HepG2 (cell line): ENCODE measurements around the gene TMEM129. TPM values are rescaled to one million over a fixed set of nuclear protein-coding genes. Genes with fewer than 3 reads are reported as not detected.

Source experiments
- AGO1 ChIP-seq: fragments of 200-400 bp; formaldehyde crosslinking; IDR thresholded peaks from 2 replicates; pipeline ENCODE4 v1.6.1; 2017; ENCODE audit warnings: mild to moderate bottlenecking, low read depth, low read length, moderate library complexity; ENCODE audit not compliant: poor library complexity, severe bottlenecking
- ARNTL ChIP-seq: sonication (generic); formaldehyde crosslinking; IDR thresholded peaks from 2 replicates; pipeline ENCODE4 v1.4.0; 2020; ENCODE audit warnings: mild to moderate bottlenecking, missing genetic modification reagents
- CREB3 ChIP-seq: sonication (generic); formaldehyde crosslinking; IDR thresholded peaks from 2 replicates; pipeline ENCODE4 v1.5.0; 2020; ENCODE audit warnings: missing genetic modification reagents
- HNRNPL ChIP-seq: fragments of 200-400 bp; formaldehyde crosslinking; IDR thresholded peaks from 2 replicates; pipeline ENCODE4 v1.6.1; 2017; ENCODE audit warnings: mild to moderate bottlenecking, low read depth, low read length
- HOXA5 ChIP-seq: sonication (generic); formaldehyde crosslinking; IDR thresholded peaks from 2 replicates; pipeline ENCODE4 v1.4.0; 2020; ENCODE audit warnings: missing genetic modification reagents
- LBX2 ChIP-seq: sonication (generic); formaldehyde crosslinking; IDR thresholded peaks from 2 replicates; pipeline ENCODE4 v1.5.0; 2020; ENCODE audit warnings: missing genetic modification reagents, mild to moderate bottlenecking, borderline replicate concordance
- NFE2L2 ChIP-seq: fragments of 150-350 bp; IDR thresholded peaks from 2 replicates; pipeline ENCODE4 v1.6.1; 2014; ENCODE audit warnings: low read length
- SATB2 ChIP-seq: sonication (generic); formaldehyde crosslinking; IDR thresholded peaks from 2 replicates; pipeline ENCODE4 v1.5.0; 2020; ENCODE audit warnings: missing genetic modification reagents
- TBX3 ChIP-seq: fragments of 450-650 bp; IDR thresholded peaks from 2 replicates; pipeline ENCODE4 v1.6.1; 2017; ENCODE audit warnings: antibody characterized with exemption, mild to moderate bottlenecking, inconsistent platforms, borderline replicate concordance
- TFDP2 ChIP-seq: sonication (generic); formaldehyde crosslinking; IDR thresholded peaks from 2 replicates; pipeline ENCODE4 v1.4.0; 2020; ENCODE audit warnings: missing genetic modification reagents
- ZNF121 ChIP-seq: sonication (generic); formaldehyde crosslinking; IDR thresholded peaks from 2 replicates; pipeline ENCODE4 v1.5.0; 2020; ENCODE audit warnings: mild to moderate bottlenecking, missing genetic modification reagents
- ZNF230 ChIP-seq: sonication (generic); formaldehyde crosslinking; IDR thresholded peaks from 2 replicates; pipeline ENCODE4 v1.4.0; 2020; ENCODE audit warnings: mild to moderate bottlenecking, missing genetic modification reagents
- ZNF782 ChIP-seq: sonication (generic); formaldehyde crosslinking; IDR thresholded peaks from 2 replicates; pipeline ENCODE4 v1.4.0; 2020; ENCODE audit warnings: missing genetic modification reagents, mild to moderate bottlenecking, borderline replicate concordance
- ZNF784 ChIP-seq: sonication (generic); formaldehyde crosslinking; IDR thresholded peaks from 2 replicates; pipeline ENCODE4 v1.5.1; 2020; ENCODE audit warnings: missing genetic modification reagents, mild to moderate bottlenecking, borderline replicate concordance
- ZNF788 ChIP-seq: sonication (generic); formaldehyde crosslinking; IDR thresholded peaks from 2 replicates; pipeline ENCODE4 v1.5.0; 2020; ENCODE audit warnings: mild to moderate bottlenecking, missing genetic modification reagents, borderline replicate concordance
- ZSCAN25 ChIP-seq: sonication (generic); formaldehyde crosslinking; IDR thresholded peaks from 2 replicates; pipeline ENCODE4 v1.8.0; 2022; ENCODE audit warnings: mild to moderate bottlenecking, missing genetic modification reagents
- polyA plus RNA-seq, 8 experiments: library from polyadenylated mRNA; depleted of rRNA in 3 of 8; stranded (reverse) in 7 of 8; unstranded in 1 of 8; fragments of >200 nt; fragmentation: Illumina TruSeq in 4 of 8; extraction: Trizol in 4 of 8; gene quantifications; 2 replicates each; pipeline versions ENCODE4 v1.2.1 to v1.2.3, GENCODE V29; 2011 to 2016; ENCODE audit warnings: low read depth in 4 of 8, missing spikeins in 1 of 8, mixed read lengths in 1 of 8; ENCODE audit not compliant: insufficient read depth in 1 of 8
- total RNA-seq, 5 experiments: library from RNA; depleted of rRNA; stranded (reverse); fragments of >200 nt; fragmentation: Illumina TruSeq; extraction: Trizol; gene quantifications; 2 replicates each; pipeline ENCODE4 v1.2.3, GENCODE V29; 2016; ENCODE audit warnings: low read depth in 1 of 5
- TF ChIP-seq, protein P1 (sequence below): sonication (generic); formaldehyde crosslinking; IDR thresholded peaks from 2 replicates; pipeline ENCODE4 v1.9.0; 2022; ENCODE audit warnings: missing genetic modification reagents, mild to moderate bottlenecking, borderline replicate concordance
- TF ChIP-seq, protein P2 (sequence below): sonication (generic); formaldehyde crosslinking; IDR thresholded peaks from 2 replicates; pipeline ENCODE4 v1.5.1; 2020; ENCODE audit warnings: mild to moderate bottlenecking, missing genetic modification reagents, moderate library complexity
- TF ChIP-seq, protein P3 (sequence below): sonication (generic); formaldehyde crosslinking; IDR thresholded peaks from 2 replicates; pipeline ENCODE4 v1.5.1; 2020; ENCODE audit warnings: missing genetic modification reagents, mild to moderate bottlenecking, borderline replicate concordance

The TMEM129 gene
- total and polyA plus RNA-seq, 2 of the 13 experiments (the other 11 are each of a cell fraction or from before 2014, with no cell fraction given), result 19.0 to 25.8 TPM

DNA sequence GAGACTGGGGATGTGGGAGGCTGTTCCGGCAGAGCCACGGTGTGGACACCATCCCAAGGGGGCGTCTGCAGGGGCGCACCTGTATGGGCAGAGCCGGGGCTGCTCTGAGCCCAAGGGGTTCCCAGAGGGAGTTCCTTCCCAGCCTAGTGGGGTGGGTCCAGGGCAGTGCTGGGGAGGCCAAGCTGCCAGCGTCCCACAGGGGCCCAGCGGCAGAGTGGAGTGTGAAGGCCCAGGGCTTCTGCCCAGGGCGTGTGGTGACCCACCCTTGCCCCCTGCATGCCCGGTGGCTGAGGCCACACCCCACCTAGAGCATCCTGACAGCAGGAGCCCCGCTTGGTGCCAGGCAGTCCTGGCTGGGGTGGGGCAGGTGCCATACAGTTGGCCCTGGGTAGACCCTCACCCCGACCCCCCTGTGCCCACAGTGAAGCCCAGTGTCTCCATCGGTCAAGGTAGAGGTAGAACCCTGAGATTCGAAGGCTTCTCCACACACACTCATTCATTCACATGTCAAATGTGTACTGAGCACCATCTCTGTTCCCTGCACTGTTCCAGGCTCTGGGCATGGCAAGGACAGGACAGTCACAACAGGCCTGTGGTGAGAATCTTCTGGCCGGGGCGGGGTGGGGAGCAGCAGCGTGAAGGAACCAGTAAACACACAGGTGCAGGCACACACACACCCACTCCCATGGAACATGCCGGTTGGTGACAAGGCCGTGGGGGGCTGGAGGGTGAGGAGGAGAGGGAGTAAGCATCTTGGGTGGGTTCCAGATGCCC lies 29.4 kb upstream of the TMEM129 start (continued):
- TF ChIP-seq ZSCAN25 (no peak), TFDP2 (no peak), HNRNPL (0 out of 2 replicates have a peak, but pooled peaks have one; percentile 29), ARNTL (CRISPR knock-in tag) (0 out of 2 replicates have a peak, but pooled peaks have one; percentile 25), LBX2 (CRISPR knock-in tag) (0 out of 2 replicates have a peak, but pooled peaks have one; percentile 23), CREB3 (no peak), ZNF788 (CRISPR knock-in tag) (no peak), HOXA5 (CRISPR knock-in tag) (no peak), NFE2L2 (no peak), ZNF784 (CRISPR knock-in tag) (no peak), TBX3 (no peak), ZNF121 (CRISPR knock-in tag) (peak; percentile 84), ZNF230 (no peak), AGO1 (peak; percentile 5), ZNF782 (0 out of 2 replicates have a peak, but pooled peaks have one; percentile 39), SATB2 (CRISPR knock-in tag) (no peak)
- TF ChIP-seq, protein P1, sequence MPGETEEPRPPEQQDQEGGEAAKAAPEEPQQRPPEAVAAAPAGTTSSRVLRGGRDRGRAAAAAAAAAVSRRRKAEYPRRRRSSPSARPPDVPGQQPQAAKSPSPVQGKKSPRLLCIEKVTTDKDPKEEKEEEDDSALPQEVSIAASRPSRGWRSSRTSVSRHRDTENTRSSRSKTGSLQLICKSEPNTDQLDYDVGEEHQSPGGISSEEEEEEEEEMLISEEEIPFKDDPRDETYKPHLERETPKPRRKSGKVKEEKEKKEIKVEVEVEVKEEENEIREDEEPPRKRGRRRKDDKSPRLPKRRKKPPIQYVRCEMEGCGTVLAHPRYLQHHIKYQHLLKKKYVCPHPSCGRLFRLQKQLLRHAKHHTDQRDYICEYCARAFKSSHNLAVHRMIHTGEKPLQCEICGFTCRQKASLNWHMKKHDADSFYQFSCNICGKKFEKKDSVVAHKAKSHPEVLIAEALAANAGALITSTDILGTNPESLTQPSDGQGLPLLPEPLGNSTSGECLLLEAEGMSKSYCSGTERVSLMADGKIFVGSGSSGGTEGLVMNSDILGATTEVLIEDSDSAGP (CRISPR knock-in tag), result 0 out of 2 replicates have a peak, but pooled peaks have one; percentile 17
- TF ChIP-seq, protein P2, sequence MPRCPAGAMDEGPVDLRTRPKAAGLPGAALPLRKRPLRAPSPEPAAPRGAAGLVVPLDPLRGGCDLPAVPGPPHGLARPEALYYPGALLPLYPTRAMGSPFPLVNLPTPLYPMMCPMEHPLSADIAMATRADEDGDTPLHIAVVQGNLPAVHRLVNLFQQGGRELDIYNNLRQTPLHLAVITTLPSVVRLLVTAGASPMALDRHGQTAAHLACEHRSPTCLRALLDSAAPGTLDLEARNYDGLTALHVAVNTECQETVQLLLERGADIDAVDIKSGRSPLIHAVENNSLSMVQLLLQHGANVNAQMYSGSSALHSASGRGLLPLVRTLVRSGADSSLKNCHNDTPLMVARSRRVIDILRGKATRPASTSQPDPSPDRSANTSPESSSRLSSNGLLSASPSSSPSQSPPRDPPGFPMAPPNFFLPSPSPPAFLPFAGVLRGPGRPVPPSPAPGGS (CRISPR knock-in tag), result no peak
- TF ChIP-seq, protein P3, sequence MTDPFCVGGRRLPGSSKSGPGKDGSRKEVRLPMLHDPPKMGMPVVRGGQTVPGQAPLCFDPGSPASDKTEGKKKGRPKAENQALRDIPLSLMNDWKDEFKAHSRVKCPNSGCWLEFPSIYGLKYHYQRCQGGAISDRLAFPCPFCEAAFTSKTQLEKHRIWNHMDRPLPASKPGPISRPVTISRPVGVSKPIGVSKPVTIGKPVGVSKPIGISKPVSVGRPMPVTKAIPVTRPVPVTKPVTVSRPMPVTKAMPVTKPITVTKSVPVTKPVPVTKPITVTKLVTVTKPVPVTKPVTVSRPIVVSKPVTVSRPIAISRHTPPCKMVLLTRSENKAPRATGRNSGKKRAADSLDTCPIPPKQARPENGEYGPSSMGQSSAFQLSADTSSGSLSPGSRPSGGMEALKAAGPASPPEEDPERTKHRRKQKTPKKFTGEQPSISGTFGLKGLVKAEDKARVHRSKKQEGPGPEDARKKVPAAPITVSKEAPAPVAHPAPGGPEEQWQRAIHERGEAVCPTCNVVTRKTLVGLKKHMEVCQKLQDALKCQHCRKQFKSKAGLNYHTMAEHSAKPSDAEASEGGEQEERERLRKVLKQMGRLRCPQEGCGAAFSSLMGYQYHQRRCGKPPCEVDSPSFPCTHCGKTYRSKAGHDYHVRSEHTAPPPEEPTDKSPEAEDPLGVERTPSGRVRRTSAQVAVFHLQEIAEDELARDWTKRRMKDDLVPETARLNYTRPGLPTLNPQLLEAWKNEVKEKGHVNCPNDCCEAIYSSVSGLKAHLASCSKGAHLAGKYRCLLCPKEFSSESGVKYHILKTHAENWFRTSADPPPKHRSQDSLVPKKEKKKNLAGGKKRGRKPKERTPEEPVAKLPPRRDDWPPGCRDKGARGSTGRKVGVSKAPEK (CRISPR knock-in tag), result no peak
